Stimulated activated CD8-positive, alpha-beta memory T cell treated with anti-CD3 and anti-CD28 coated beads, Interleukin-7, amount 100 ng/mL, for 1 hour (primary cell): ENCODE data around the gene CISD1.

Experiments used
- DNase-seq, 2 donors: peaks; one replicate each; pipeline ENCODE4 v3.0.0-alpha.2; 2020; ENCODE audit warnings: low read depth in 2 of 2

The CISD1 gene

DNA sequence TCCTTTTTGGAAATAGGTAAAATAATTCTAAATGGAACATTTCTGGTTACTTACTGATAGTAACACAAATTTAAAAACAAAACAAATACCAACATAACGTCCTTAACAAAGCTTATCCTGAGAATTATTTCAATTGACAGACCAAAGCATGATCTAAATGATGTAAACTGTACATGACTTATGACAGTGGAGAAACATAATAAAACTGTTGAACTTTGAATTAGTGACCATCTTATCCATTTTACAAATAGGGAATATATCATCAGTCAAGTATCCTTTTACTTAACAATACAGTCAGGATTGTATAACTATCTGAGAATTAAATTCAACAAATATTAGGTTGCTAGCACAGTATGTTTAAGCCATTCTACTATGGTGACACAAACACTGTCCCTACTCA lies 3.7 kb upstream of the CISD1 start:
- no peak for DNase-seq

- DNase-seq, result no peak
Observed at GRCh38 chr10:58266003-58266825, 2.7 kb upstream of the CISD1 start.

GRCh38 chr10:58266826-58267712 lies 1.9 kb upstream of the CISD1 start:
- peak in 1 of 2 donors; percentile 7 for DNase-seq

DNA sequence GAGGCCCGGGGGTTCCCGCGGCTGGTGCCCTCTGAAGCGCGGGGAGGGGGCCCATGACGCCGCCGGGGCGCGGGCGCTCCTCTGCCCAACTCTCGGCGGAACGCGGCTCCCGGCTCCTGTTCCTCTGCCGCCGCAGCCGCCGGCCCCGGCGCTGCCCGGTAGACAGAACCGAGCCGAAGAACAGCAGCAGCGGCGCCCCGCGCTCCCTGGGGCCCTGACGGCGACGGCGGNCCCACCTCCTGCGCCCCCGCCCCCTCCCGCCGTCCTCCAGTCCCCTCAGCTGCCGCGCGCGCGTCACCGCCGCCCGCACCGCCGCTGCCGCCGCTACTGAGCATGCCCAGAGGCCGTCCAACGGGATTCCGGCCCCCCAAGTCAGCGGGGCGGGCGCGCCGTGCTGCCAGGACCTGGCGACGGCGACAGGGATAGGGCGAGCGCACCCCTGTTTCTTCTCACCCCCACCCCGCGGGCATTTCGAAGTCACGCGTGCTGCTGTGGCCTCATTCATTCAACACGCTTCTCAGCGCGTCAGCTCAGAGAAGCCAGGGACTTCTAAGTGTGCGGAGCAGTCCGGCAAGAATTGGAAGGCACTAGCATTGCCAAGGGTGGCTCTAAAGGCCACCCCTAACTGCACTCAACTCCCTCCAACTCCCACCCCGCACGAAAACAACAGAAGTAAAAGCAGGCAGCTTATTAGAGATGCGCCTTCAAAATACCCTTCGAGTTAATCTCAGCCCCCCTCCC lies 1.1 kb upstream of the CISD1 start, which contains the start of gene IPMK:
IPMK (minus strand) TSS at position 182 of the 741 bp plus-strand sequence. CDS start 283 bp downstream, outside the sequence.
- DNase-seq, result peak; percentile 91 to 92

- no peak for DNase-seq
Observed at GRCh38 chr10:58268454-58268945, 462 bp upstream of the CISD1 start.

DNA sequence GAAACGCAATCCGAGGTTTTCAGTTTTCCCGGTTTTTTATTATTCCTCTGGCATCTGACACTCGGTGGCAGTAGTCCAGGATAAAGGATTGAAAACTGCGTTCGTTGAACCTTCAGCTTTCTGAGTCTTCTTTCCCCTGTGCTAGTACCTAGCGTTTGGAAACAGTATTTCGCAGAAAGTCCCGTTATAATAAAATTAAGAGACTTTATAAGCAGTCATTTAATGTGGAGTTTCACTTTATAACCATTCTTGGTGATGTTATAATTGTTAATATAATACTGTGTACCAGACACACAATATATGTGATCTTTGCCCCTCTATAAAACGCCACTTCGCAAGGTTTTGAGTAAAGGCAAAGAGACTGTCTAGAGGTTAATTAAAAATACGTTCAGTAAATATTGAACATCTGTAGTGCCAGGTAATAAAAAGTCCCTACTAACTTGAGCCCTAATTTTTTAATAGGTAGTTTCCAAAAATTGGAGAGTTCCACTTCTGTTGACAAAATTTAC lies 874 bp downstream of the CISD1 start:
- DNase-seq, result no peak

DNA sequence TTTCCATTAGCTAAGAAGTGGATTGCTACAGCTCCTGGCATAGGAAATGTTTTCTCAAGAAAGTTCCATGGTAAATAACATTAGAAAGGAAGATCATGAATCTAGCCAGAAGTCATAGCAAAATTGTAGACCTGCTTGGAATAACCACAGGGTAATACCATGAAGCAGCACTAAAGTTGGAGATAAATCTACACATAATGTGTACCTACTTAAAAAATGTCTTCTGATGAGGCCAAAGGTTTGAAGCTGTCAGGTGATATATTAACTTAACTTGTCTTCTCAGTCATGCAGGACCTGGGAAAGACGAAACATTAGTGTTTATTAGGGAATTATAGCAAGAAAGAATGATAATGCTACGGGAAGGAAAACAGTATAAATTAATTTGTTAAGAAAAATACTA lies 6.3 kb downstream of the CISD1 start:
- DNase-seq, result no peak

DNA sequence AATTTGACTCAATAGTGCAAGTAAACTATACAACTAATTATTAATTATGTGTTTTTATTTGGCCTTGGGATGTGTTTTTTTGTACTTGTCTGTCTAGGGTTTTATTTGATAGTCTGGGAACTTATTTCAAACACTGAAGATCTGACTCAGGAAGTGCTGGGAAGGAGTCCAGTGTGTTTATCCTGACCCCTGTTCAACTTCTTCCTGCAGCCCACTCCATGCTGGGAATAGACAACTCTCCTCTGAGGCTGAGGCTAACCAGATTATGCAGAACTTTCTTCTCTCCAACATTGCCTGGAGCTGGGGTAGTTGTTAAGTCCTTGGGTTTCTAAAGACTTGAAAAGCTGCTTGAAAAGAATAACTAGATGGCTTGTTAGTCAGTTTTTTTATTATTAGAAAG lies 6.9 kb downstream of the CISD1 start:
- DNase-seq, result no peak

DNA sequence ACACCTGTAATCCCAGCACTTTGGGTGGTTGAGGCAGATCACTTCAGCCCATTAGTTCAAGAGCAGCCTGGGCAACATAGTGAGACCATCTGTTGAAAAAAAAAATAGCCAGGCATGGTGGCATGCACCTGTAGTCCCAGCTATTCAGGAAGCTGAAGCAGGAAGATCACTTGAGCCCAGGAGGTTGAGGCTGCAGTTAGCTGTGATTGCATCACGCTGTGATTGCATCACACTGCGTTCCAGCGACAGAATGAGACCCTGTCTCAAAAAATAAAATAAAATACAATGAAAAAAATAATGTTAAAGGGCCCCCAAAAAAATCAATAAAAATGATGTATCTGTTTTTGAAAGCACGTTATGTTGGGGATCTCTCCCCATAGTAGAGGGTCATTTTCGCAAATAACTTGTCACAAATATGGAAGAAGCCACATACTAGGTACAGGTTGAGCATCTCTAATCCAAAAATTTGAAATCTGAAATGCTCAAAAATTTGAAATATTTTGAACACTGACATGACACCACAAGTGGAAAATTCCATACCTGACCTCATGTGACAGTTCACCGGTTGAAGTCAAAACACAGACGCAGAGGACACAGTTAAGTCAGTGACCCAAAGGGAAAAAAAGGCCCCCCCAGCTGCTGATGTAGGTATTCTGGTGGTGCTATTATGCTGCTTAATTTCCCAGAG lies 9.5 kb downstream of the CISD1 start:
- DNase-seq, result no peak

DNA sequence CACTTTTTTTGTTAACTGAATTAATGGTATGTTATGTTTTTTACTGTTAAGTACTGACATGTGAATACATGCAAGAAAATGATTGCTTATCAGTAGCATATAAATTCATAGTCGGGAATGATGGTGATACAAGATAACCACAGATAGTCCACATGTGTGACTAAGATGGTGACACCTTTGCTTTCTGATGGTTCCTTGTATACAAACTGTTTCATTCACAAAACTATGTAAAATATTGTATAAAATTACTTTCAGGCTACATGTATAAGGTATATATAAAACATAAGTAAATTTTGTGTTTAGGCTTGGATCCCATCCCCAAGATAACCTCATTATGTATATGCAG lies 10.0 kb downstream of the CISD1 start:
- DNase-seq, result no peak

- no peak for DNase-seq
Observed at GRCh38 chr10:58280477-58280876, 11.5 kb downstream of the CISD1 start.

- no peak for DNase-seq
Observed at GRCh38 chr10:58281092-58281752, 12.3 kb downstream of the CISD1 start.

DNA sequence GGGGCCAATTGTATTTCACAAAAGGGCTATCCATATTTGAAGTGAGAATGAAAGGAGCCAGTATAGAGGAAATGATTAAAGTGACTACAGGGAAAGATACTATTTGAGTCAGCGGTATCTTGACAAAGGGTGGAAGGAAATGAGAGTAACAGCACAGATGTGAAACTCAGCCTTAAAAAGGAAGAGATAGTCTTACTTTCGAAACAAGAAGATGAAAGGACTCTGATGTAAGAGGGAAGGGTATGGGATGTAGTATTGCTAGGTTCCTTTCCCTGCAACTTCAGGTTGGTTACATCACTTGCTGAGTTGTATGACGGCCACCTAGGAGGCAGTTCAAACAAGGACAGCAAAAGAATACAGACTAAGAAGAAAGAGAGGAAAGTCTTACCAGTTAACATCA lies 13.7 kb downstream of the CISD1 start:
- no peak for DNase-seq

GRCh38 chr10:58291538-58292174 lies 22.7 kb downstream of the CISD1 start:
- DNase-seq, result no peak

- no peak for DNase-seq
Observed at GRCh38 chr10:58293989-58294388, 25.0 kb downstream of the CISD1 start.

DNA sequence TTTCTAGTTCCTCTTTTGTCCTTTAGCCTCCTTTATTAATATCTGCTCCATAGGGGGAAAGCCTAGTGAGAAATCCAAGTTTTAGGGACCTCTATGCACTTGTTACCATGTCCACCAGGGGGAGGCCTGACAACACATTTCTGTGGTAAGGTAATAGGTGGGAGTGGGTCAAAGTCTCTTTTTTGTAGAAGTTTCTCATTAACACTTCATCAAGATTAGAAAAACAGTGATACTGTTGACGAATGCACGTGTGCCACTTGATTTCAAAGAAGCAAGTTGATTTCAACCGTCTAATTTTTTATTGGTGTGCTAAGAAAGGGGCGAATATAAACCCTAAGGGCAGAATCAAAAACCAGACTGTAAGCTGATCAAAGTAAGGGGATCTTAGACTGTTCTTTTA lies 30.6 kb downstream of the CISD1 start:
- DNase-seq, result peak in 1 of 2 donors; percentile 25

DNA sequence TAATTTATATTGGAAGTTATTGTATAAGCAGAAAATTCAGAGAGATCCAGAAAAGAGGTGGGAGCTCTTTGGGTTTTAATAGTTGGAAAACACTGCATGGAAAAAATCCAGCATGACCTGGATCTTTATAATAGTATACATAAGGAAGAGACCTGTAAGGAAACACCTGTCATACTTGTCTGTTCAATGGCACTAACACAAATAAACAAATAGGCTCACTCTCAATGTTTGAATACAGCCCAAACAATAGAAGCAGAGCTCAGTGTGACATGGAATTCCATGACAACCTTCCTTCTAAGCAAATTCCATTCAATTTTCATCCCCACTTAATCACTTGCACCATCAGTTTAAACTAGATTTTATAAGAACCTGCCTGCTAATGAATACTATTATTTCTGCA lies 31.7 kb downstream of the CISD1 start:
- DNase-seq, result no peak

GRCh38 chr10:58302254-58302653 lies 33.3 kb downstream of the CISD1 start:
- no peak for DNase-seq

- DNase-seq, result no peak
Observed at GRCh38 chr10:58304099-58304633, 35.2 kb downstream of the CISD1 start.

GRCh38 chr10:58305821-58306220 lies 36.9 kb downstream of the CISD1 start:
- DNase-seq, result no peak
